Lower leg skin (tissue), 3 donors: ENCODE data around the gene ABHD15.
A peak's percentile ranks its signal among the peaks of the same experiment; 100 is the strongest.

Experiments used
- CTCF ChIP-seq, 3 donors: fragments of 450-650 bp; IDR thresholded peaks; one replicate each; pipeline ENCODE4 v1.5.1; 2016; ENCODE audit warnings: antibody characterized with exemption in 3 of 3, mild to moderate bottlenecking in 3 of 3, moderate library complexity in 2 of 3
- POLR2A ChIP-seq, 2 donors: fragments of 450-650 bp; IDR thresholded peaks; one replicate each; pipeline ENCODE4 v1.6.1; 2016 to 2017; ENCODE audit warnings: antibody characterized with exemption in 2 of 2, mild to moderate bottlenecking in 1 of 2, moderate library complexity in 1 of 2

- TF ChIP-seq CTCF (IDR thresholded peaks at IDR 0.05) = peak in 1 of 3 donors; percentile 46
- TF ChIP-seq POLR2A (IDR thresholded peaks at IDR 0.05) = no peak
Measured at GRCh38 chr17:29613352-29613837, 46.6 kb upstream of the ABHD15 start.
